OCI-LY7 (cell line): Measurements from ENCODE around the gene C7orf57. TPM values are rescaled to one million over a fixed set of nuclear protein-coding genes. Genes with fewer than 3 reads are reported as not detected.

Experiments
- BruUV-seq: library from RNA; stranded (reverse); fragments of 400-500 nt; replicated peaks from 2 replicates; lab custom pipeline; 2021; lab: Mats Ljungman, UMichigan
- CTCF ChIA-PET: fragments of 300-600 bp; sonication (Branson Sonifier 250); formaldehyde crosslinking; loops from one replicate; lab custom pipeline; 2022; ENCODE audit warnings: antibody characterized with exemption; ENCODE audit not compliant: unreplicated experiment; lab: Charles Lee
- POLR2A ChIA-PET: fragments of 300-600 bp; sonication (Branson Sonifier 250); formaldehyde crosslinking; loops from one replicate; lab custom pipeline; 2022; ENCODE audit warnings: antibody characterized with exemption; lab: Charles Lee
- DNase-seq: peaks from one replicate; pipeline ENCODE4 v3.0.0-alpha.2; 2015; ENCODE audit warnings: low spot score
- H2AFZ ChIP-seq: fragments of 200-600 bp; sonication (generic), shearing (Covaris generic); 2 replicates; pipeline ENCODE4 v1.6.1; 2014; ENCODE audit warnings: mild to moderate bottlenecking, antibody characterized with exemption, low read length, moderate library complexity
- H3K27ac ChIP-seq: fragments of 200-600 bp; sonication (generic); 2 replicates; pipeline ENCODE4 v1.5.1; 2014; ENCODE audit warnings: mixed run types, low read depth, mild to moderate bottlenecking, moderate library complexity, low read length, inconsistent platforms; ENCODE audit not compliant: poor library complexity, severe bottlenecking
- H3K36me3 ChIP-seq: fragments of 200-600 bp; sonication (generic); 2 replicates; pipeline ENCODE4 v1.6.1; 2014; ENCODE audit warnings: mild to moderate bottlenecking, antibody characterized with exemption, low read length, moderate library complexity, mixed read lengths; ENCODE audit not compliant: insufficient read depth
- H3K4me1 ChIP-seq: fragments of 200-600 bp; sonication (generic); 2 replicates; pipeline ENCODE4 v1.5.1; 2014; ENCODE audit warnings: mild to moderate bottlenecking, low read length; ENCODE audit not compliant: insufficient read depth, poor library complexity, severe bottlenecking
- H3K4me2 ChIP-seq: fragments of 200-600 bp; sonication (generic); 2 replicates; pipeline ENCODE4 v1.6.1; 2014; ENCODE audit warnings: mild to moderate bottlenecking, low read length
- H3K4me3 ChIP-seq: fragments of 200-600 bp; sonication (generic); 2 replicates; pipeline ENCODE4 v1.5.1; 2014; ENCODE audit warnings: mild to moderate bottlenecking, low read depth, low read length; ENCODE audit not compliant: poor library complexity, severe bottlenecking
- H3K79me2 ChIP-seq: fragments of 200-600 bp; sonication (generic); 2 replicates; pipeline ENCODE4 v1.6.1; 2016; ENCODE audit warnings: low read depth, mild to moderate bottlenecking, low read length, moderate library complexity, mixed read lengths; ENCODE audit not compliant: insufficient read depth
- H3K9me2 ChIP-seq: fragments of 200-600 bp; sonication (generic); 2 replicates; pipeline ENCODE4 v1.6.1; 2016; ENCODE audit warnings: mild to moderate bottlenecking, low read length, mixed read lengths; ENCODE audit not compliant: insufficient read depth
- H3K9me3 ChIP-seq: fragments of 200-600 bp; sonication (generic); 2 replicates; pipeline ENCODE4 v1.6.1; 2014; ENCODE audit warnings: mild to moderate bottlenecking, mixed run types, low read length, mixed read lengths
- H4K20me1 ChIP-seq: fragments of 200-600 bp; sonication (generic); 2 replicates; pipeline ENCODE4 v1.6.1; 2014; ENCODE audit warnings: mild to moderate bottlenecking, antibody characterized with exemption, low read length, moderate library complexity, mixed read lengths; ENCODE audit not compliant: insufficient read depth
- CTCF ChIP-seq: fragments of 200-600 bp; sonication (generic); conservative IDR thresholded peaks from 2 replicates; pipeline ENCODE4 v1.5.1; 2014; ENCODE audit warnings: mild to moderate bottlenecking, antibody characterized with exemption, low read length, moderate library complexity, mixed read lengths
- EZH2phosphoT487 ChIP-seq: fragments of 200-600 bp; sonication (generic); IDR thresholded peaks from 2 replicates; pipeline ENCODE4 v1.6.1; 2018; ENCODE audit warnings: low read depth, borderline replicate concordance, mild to moderate bottlenecking, mixed run types, antibody characterized with exemption, low read length, moderate library complexity, mixed read lengths
- intact Hi-C: fragments of 100-400 bp; cut with micrococcal nuclease; formaldehyde crosslinking; loops from one replicate; pipeline ENCODE4 v1.10.0; 2022; ENCODE audit not compliant: unreplicated experiment
- total RNA-seq, 2 experiments: library from RNA; depleted of rRNA in 1 of 2; stranded (reverse); fragments of >200 nt in 1 of 2; shearing (Covaris generic) in 1 of 2; gene quantifications; 2 replicates each; pipeline ENCODE4 v1.2.3, GENCODE V29; 2014 to 2022

The C7orf57 gene
- total RNA-seq, 2 experiments from 2014 or later = 0.25 to 0.29 TPM

- no peak for DNase-seq
- no peak overlapping the region for H2AFZ ChIP-seq
- no peak overlapping the region for H3K4me3 ChIP-seq
- BruUV-seq = no TSS peak
- no peaks in the 10 kb centered on the region; the same call in 1 of the 2 replicates for H3K9me3 ChIP-seq
- H3K9me2 ChIP-seq = no peaks in the 10 kb centered on the region
- CTCF ChIA-PET = no interaction called here
- TF ChIP-seq CTCF = no peak
- TF ChIP-seq EZH2phosphoT487 = no peak
- H3K36me3 ChIP-seq = no peaks in the 10 kb centered on the region
- intact Hi-C loops = no loop called here
- no peaks in the 10 kb centered on the region for H3K79me2 ChIP-seq
- no peak overlapping the region for H3K27ac ChIP-seq
- no peak overlapping the region for H3K4me2 ChIP-seq
- POLR2A ChIA-PET = interaction anchor here (0.7 kb wide), 1 partner anchor 22 kb away, joined by 3 read pairs; no protein-coding TSS in a partner anchor
- H3K4me1 ChIP-seq = no peaks in the 10 kb centered on the region
- H4K20me1 ChIP-seq = no peaks in the 10 kb centered on the region
Observed at GRCh38 chr7:48025624-48026023, 9.7 kb upstream of the C7orf57 start.

GRCh38 chr7:48028938-48029337 is 6.4 kb upstream of the C7orf57 start, which contains the start of gene SUN3:
Gene SUN3 (minus strand): TSS chr7:48029107. CDS start chr7:48028938, 169 bp downstream.
- H3K36me3 ChIP-seq = no peaks in the 10 kb centered on the region
- H3K27ac ChIP-seq = no peak within 1 kb of the TSS
- H3K79me2 ChIP-seq = no peaks in the 10 kb centered on the region
- no TSS peak for BruUV-seq
- H3K9me2 ChIP-seq = no peaks in the 10 kb centered on the region
- no peak within 1 kb of the TSS for H3K4me2 ChIP-seq
- H3K4me1 ChIP-seq = no peaks in the 10 kb centered on the region
- no peak within 1 kb of the TSS for H3K4me3 ChIP-seq
- no peaks in the 10 kb centered on the region for H4K20me1 ChIP-seq
- CTCF ChIA-PET = no interaction called here
- TF ChIP-seq CTCF = no peak
- TF ChIP-seq EZH2phosphoT487 = no peak
- no peak within 1 kb of the TSS for H2AFZ ChIP-seq
- no peaks in the 10 kb centered on the region; the same call in 1 of the 2 replicates for H3K9me3 ChIP-seq
- no peak for DNase-seq
- POLR2A ChIA-PET = interaction anchor here (1.7 kb wide), 1 partner anchor 22 kb away, joined by 4 read pairs; no protein-coding TSS in a partner anchor
- intact Hi-C loops = no loop called here

GRCh38 chr7:48031111-48031510 is 4.2 kb upstream of the C7orf57 start:
- Histone ChIP-seq H3K36me3 (no peaks in the 10 kb centered on the region), H3K4me1 (no peaks in the 10 kb centered on the region), H3K4me2 (no peak overlapping the region), H3K79me2 (no peaks in the 10 kb centered on the region), H2AFZ (no peak overlapping the region), H3K9me2 (no peaks in the 10 kb centered on the region), H3K4me3 (no peak overlapping the region), H3K27ac (no peak overlapping the region), H4K20me1 (no peaks in the 10 kb centered on the region), H3K9me3 (no peaks in the 10 kb centered on the region)
- ChIA-PET POLR2A (no interaction called here), CTCF (no interaction called here)
- no TSS peak for BruUV-seq
- intact Hi-C loops = no loop called here
- no peak for DNase-seq
- TF ChIP-seq EZH2phosphoT487 (no peak), CTCF (no peak)
